Endodermal cell (in vitro differentiated cells): ENCODE results near the gene NAALADL2. TPM values are rescaled to one million over a fixed set of nuclear protein-coding genes. Genes with fewer than 3 reads are reported as not detected.

ENCODE experiments used
- DNase-seq: peaks from one replicate; pipeline ENCODE4 v3.0.0-alpha.2; 2017
- H3K27ac ChIP-seq: 2 replicates; pipeline ENCODE4 v1.5.1; 2013; ENCODE audit warnings: mild to moderate bottlenecking, low read depth, low read length, moderate library complexity
- H3K27me3 ChIP-seq: 2 replicates; pipeline ENCODE4 v1.6.1; 2013; ENCODE audit warnings: mild to moderate bottlenecking, low read length, moderate library complexity; ENCODE audit not compliant: insufficient read depth, control insufficient read depth, poor library complexity, severe bottlenecking
- H3K36me3 ChIP-seq: 2 replicates; pipeline ENCODE4 v1.7.0; 2013; ENCODE audit warnings: mild to moderate bottlenecking, low read length, moderate library complexity; ENCODE audit not compliant: control insufficient read depth, insufficient read depth
- H3K4me1 ChIP-seq: one replicate; pipeline ENCODE4 v1.7.0; 2013; ENCODE audit warnings: low read length; ENCODE audit not compliant: control insufficient read depth, insufficient read depth
- H3K4me3 ChIP-seq: 2 replicates; pipeline ENCODE4 v1.5.1; 2013; ENCODE audit warnings: mild to moderate bottlenecking, low read length, moderate library complexity
- H3K9ac ChIP-seq: 2 replicates; pipeline ENCODE4 v1.6.1; 2013; ENCODE audit warnings: mild to moderate bottlenecking, low read length, moderate library complexity; ENCODE audit not compliant: poor library complexity, severe bottlenecking; ENCODE audit errors: extremely low read depth
- H3K9me3 ChIP-seq: 2 replicates; pipeline ENCODE4 v1.6.1; 2013; ENCODE audit warnings: mild to moderate bottlenecking, low read length, moderate library complexity; ENCODE audit not compliant: control insufficient read depth
- H3K27ac Mint-ChIP-seq: 2 replicates; pipeline ENCODE4 v1.8.0; 2020; ENCODE audit warnings: mixed read lengths
- H3K27me3 Mint-ChIP-seq: 2 replicates; pipeline ENCODE4 v1.8.0; 2021; ENCODE audit warnings: mild to moderate bottlenecking, mixed read lengths; ENCODE audit not compliant: insufficient read depth
- H3K36me3 Mint-ChIP-seq: 2 replicates; pipeline ENCODE4 v1.8.0; 2020; ENCODE audit warnings: low read depth, mixed read lengths
- H3K4me1 Mint-ChIP-seq: 2 replicates; pipeline ENCODE4 v1.8.0; 2020; ENCODE audit warnings: mixed read lengths
- H3K4me3 Mint-ChIP-seq: 2 replicates; pipeline ENCODE4 v1.8.0; 2020; ENCODE audit warnings: mild to moderate bottlenecking, moderate library complexity, mixed read lengths
- H3K9me3 Mint-ChIP-seq: 2 replicates; pipeline ENCODE4 v1.8.0; 2020; ENCODE audit warnings: mild to moderate bottlenecking, mixed read lengths
- CTCF ChIP-seq: fragments of 200-600 bp; sonication (generic); conservative IDR thresholded peaks from 2 replicates; pipeline ENCODE4 v1.5.0; 2021; ENCODE audit warnings: antibody characterized with exemption, mild to moderate bottlenecking
- WGBS, 2 experiments: methylation state at CpG; one replicate each; pipeline versions ENCODE4 v1.1.5 to v1.1.7; 2013; ENCODE audit warnings: missing lambda C conversion rate in 2 of 2, mixed read lengths in 1 of 2; ENCODE audit not compliant: insufficient coverage in 1 of 2, insufficient read length in 1 of 2; 5-methylcytosine and 5-hydroxymethylcytosine counted together
- total RNA-seq, 2 donors: library from RNA; stranded (reverse); fragmentation: NEBNext Ultra II Directional in 1 of 2; extraction: Animal tissue kit (Norgen Biotek cat#: 25700) in 1 of 2; gene quantifications; 2 replicates in 1 of 2; 3 replicates in 1 of 2; pipeline ENCODE4 v1.2.1, GENCODE V29; 2021

NAALADL2 gene
- total RNA-seq, 2 donors from 2014 or later, result 1.6 to 1.8 TPM

GRCh38 chr3:175068587-175068986 lies 209.5 kb downstream of the NAALADL2 start:
- Mint-ChIP-seq H3K36me3 (no peaks in the 10 kb centered on the region), H3K27me3 (no peaks in the 10 kb centered on the region), H3K27ac (no peak overlapping the region), H3K4me3 (no peak overlapping the region), H3K4me1 (no peaks in the 10 kb centered on the region), H3K9me3 (no peaks in the 10 kb centered on the region)
- no peak overlapping the region for H3K27ac ChIP-seq
- H3K4me1 ChIP-seq, result no peaks in the 10 kb centered on the region
- no peaks in the 10 kb centered on the region for H3K27me3 ChIP-seq
- H3K4me3 ChIP-seq, result no peak overlapping the region
- H3K9ac ChIP-seq, result no peak overlapping the region
- 95% methylated on average over 2 of the region's 3 CpGs; no CpG with 5 or more reads in 1 of the 2 experiments for WGBS, 2 experiments
- H3K36me3 ChIP-seq, result no peaks in the 10 kb centered on the region
- TF ChIP-seq CTCF, result no peak
- H3K9me3 ChIP-seq, result no peaks in the 10 kb centered on the region
- DNase-seq, result no peak

GRCh38 chr3:175070946-175071345 lies 211.8 kb downstream of the NAALADL2 start:
- no peak overlapping the region for H3K4me3 Mint-ChIP-seq
- WGBS, 2 experiments, result 83 to 98% methylated on average over 1 to 3 of the region's 3 CpGs
- DNase-seq, result no peak
- H3K36me3 ChIP-seq, result no peaks in the 10 kb centered on the region
- no peaks in the 10 kb centered on the region for H3K27me3 Mint-ChIP-seq
- H3K27ac Mint-ChIP-seq, result no peak overlapping the region
- H3K9ac ChIP-seq, result no peak overlapping the region
- no peaks in the 10 kb centered on the region for H3K9me3 ChIP-seq
- no peaks in the 10 kb centered on the region for H3K4me1 Mint-ChIP-seq
- TF ChIP-seq CTCF, result no peak
- no peak overlapping the region for H3K27ac ChIP-seq
- no peaks in the 10 kb centered on the region for H3K4me1 ChIP-seq
- H3K4me3 ChIP-seq, result no peak overlapping the region
- no peaks in the 10 kb centered on the region for H3K9me3 Mint-ChIP-seq
- H3K27me3 ChIP-seq, result no peaks in the 10 kb centered on the region
- H3K36me3 Mint-ChIP-seq, result no peaks in the 10 kb centered on the region

DNA sequence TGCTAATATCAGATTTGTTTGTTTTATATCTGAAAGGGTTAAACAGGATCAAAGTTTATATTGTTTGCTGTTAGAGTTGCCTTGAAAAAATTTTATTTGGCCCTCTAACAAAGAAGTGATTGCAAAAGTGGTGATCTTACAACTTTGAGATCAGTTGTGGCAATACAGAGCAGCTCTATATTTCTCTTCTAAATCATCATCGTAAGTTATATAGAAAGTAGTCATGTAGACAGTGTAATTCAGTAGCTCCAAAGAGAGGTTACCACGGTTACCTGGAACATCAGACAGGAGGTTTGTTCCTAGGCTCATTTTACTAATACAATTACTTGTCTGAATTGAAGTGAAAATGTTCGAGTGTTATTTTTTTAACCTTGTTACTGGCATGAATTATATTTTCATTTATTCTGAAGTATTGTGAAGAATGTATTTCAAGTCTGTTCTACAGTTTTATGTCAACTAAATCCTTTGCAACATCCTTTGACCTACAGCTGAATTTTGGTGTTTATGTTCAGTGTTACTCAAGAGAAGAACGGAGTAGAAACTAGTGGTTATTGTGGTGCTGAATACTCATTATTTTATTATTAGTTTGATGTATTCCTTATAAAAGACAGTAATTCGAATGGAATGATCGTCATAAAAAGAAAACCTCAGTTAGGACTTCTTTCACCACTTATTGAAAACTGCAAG lies 214.2 kb downstream of the NAALADL2 start:
- H3K9me3 Mint-ChIP-seq, result no peaks in the 10 kb centered on the region
- no peak overlapping the region for H3K27ac Mint-ChIP-seq
- Histone ChIP-seq H3K27ac (no peak overlapping the region), H3K9ac (no peak overlapping the region), H3K4me3 (no peak overlapping the region), H3K27me3 (no peaks in the 10 kb centered on the region), H3K36me3 (no peaks in the 10 kb centered on the region), H3K9me3 (no peaks in the 10 kb centered on the region), H3K4me1 (no peaks in the 10 kb centered on the region)
- WGBS, 2 experiments, result 89% methylated on average over 5 of the region's 6 CpGs; no CpG with 5 or more reads in 1 of the 2 experiments
- no peak for DNase-seq
- no peak overlapping the region for H3K4me3 Mint-ChIP-seq
- H3K36me3 Mint-ChIP-seq, result no peaks in the 10 kb centered on the region
- no peaks in the 10 kb centered on the region for H3K27me3 Mint-ChIP-seq
- H3K4me1 Mint-ChIP-seq, result no peaks in the 10 kb centered on the region
- no peak for TF ChIP-seq CTCF
